Fibroblast of the aortic adventitia (primary cell): ENCODE results near the gene NEO1. TPM values are rescaled to one million over a fixed set of nuclear protein-coding genes. Genes with fewer than 3 reads are reported as not detected.
"Not testable (repeated sequence)": the region's sequence is repeated elsewhere in the genome, so short reads cannot be mapped to it uniquely, and the experiment has no call there.

Experiments used
- DNase-seq: peaks from one replicate; pipeline ENCODE4 v3.0.0-alpha.2; 2010; ENCODE audit warnings: low read depth
- H3K4me3 ChIP-seq: 2 replicates; pipeline ENCODE4 v1.5.1; 2011; ENCODE audit warnings: low read depth, mild to moderate bottlenecking, control low read depth, low read length, moderate library complexity
- CTCF ChIP-seq: IDR thresholded peaks from 2 replicates; pipeline ENCODE4 v1.5.1; 2011; ENCODE audit warnings: mild to moderate bottlenecking, low read length, control low read depth, inconsistent platforms; ENCODE audit not compliant: insufficient read depth
- total RNA-seq: library from RNA; depleted of rRNA; stranded (reverse); fragments of >200 nt; gene quantifications from 2 replicates; pipeline ENCODE4 v1.2.3, GENCODE V29; 2012; ENCODE audit warnings: low replicate concordance

NEO1 gene
- total RNA-seq, 1 donor: 26.2 TPM

- no peak overlapping the region for H3K4me3 ChIP-seq
- no peak for TF ChIP-seq CTCF
- no peak for DNase-seq
Observed at GRCh38 chr15:73165435-73165834, 113.2 kb downstream of the NEO1 start.

GRCh38 chr15:73165844-73166243 is 113.6 kb downstream of the NEO1 start:
- TF ChIP-seq CTCF: no peak
- DNase-seq: no peak

GRCh38 chr15:73166711-73167110 is 114.4 kb downstream of the NEO1 start:
- H3K4me3 ChIP-seq, DNase-seq: not testable (repeated sequence)

More at GRCh38 chr15:73165844-73166243, 113.6 kb downstream of the NEO1 start:
- H3K4me3 ChIP-seq: no peak overlapping the region

- TF ChIP-seq CTCF: no peak
- no peak for DNase-seq
- H3K4me3 ChIP-seq: no peak overlapping the region
Observed at GRCh38 chr15:73168487-73168886, 116.2 kb downstream of the NEO1 start.

- TF ChIP-seq CTCF: no peak
- DNase-seq: no peak
- H3K4me3 ChIP-seq: no peak overlapping the region
Observed at GRCh38 chr15:73171711-73172110, 119.4 kb downstream of the NEO1 start.

GRCh38 chr15:73172508-73172907 is 120.2 kb downstream of the NEO1 start:
- DNase-seq: no peak
- H3K4me3 ChIP-seq: no peak overlapping the region
- TF ChIP-seq CTCF: no peak

GRCh38 chr15:73174171-73174570 is 121.9 kb downstream of the NEO1 start:
- no peak for DNase-seq
- no peak overlapping the region for H3K4me3 ChIP-seq
- TF ChIP-seq CTCF: no peak
